Measurements from ENCODE around the gene ICAM4. TPM values are rescaled to one million over a fixed set of nuclear protein-coding genes. Genes with fewer than 3 reads are reported as not detected.

Gene ICAM4
- total and polyA plus RNA-seq, 2 of the 13 experiments (the other 11 are each of a cell fraction or from before 2014, with no cell fraction given), result 2.9 to 4.0 TPM

DNA sequence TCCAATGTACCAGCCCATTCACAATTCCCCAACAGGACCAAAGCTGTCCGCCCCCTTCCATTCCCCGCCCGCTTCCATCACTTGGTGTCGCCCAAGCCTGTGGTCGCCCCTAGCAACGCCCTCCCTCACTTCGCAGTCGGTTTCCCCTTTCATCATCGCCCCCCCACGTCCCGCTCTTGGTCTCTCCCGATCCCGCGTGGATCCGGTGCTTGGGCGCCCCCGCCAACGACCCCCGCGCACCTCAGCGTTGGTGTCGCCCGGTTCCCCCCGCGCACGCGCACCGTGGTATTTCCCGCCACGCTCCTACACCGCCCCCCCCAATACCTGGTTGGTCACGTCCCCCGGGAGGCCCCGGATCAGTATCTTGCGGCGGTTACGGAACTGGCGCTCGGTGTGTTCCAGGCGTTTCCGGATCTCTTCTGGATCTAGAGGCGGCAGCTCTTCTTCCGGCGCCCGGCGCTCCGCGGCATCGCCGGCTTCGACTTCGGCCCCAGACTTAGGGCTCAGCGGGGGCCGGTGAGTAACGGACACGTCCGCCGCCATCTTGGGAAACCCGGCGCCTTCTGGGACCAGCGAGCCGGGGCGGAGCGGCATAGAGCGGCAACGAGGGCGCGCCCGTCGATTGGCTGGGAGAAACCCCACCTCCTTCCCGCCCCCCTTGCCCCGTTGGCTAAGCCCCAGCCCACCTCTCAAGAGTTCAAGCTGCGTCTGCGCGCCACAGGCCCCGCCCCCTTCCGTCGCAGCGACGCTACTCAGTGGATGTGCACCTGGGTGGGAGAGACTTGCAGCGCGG is 46.4 kb downstream of the ICAM4 start, which contains the start of gene RAVER1 (continued):
- peak; percentile 75 for TF ChIP-seq PHF20 (CRISPR knock-in tag; IDR thresholded peaks at IDR 0.05)
- TF ChIP-seq CERS6 (CRISPR knock-in tag; IDR thresholded peaks at IDR 0.05), result no peak
- no peak for TF ChIP-seq CAMTA2 (CRISPR knock-in tag; IDR thresholded peaks at IDR 0.05; ENCODE audit: borderline replicate concordance)
- TF ChIP-seq ZNF207 (IDR thresholded peaks at IDR 0.05; ENCODE audit: borderline replicate concordance), result no peak
- 0 out of 2 replicates have a peak, but pooled peaks have one; percentile 36 for TF ChIP-seq ZHX2 (IDR thresholded peaks at IDR 0.05; ENCODE audit: low read depth)
- TF ChIP-seq ZHX2 (CRISPR knock-in tag; IDR thresholded peaks at IDR 0.05; ENCODE audit: borderline replicate concordance), result 0 out of 2 replicates have a peak, but pooled peaks have one; percentile 48
- TF ChIP-seq AGO2 (optimal IDR thresholded peaks at IDR 0.05; ENCODE audit: low read depth, low read length), result peak; percentile 90
- TF ChIP-seq ZSCAN31 (CRISPR knock-in tag; IDR thresholded peaks at IDR 0.05; ENCODE audit: low read depth), result peak; percentile 69; the same call in 1 of the 2 replicates
- peak; percentile 76 for TF ChIP-seq ATF7-NPFF (CRISPR knock-in tag; IDR thresholded peaks at IDR 0.05; ENCODE audit: low read depth)
- peak; percentile 52; the same call in 1 of the 2 replicates for TF ChIP-seq MYPOP (CRISPR knock-in tag; IDR thresholded peaks at IDR 0.05)
- TF ChIP-seq ZNF766 (CRISPR knock-in tag; IDR thresholded peaks at IDR 0.05; ENCODE audit: borderline replicate concordance), result no peak; the same call in none of the 2 replicates
- peak; percentile 47; the same call in 1 of the 2 replicates for TF ChIP-seq ZNF605 (CRISPR knock-in tag; IDR thresholded peaks at IDR 0.05)
- no peak for TF ChIP-seq EHMT2 (IDR thresholded peaks at IDR 0.05; ENCODE audit: borderline replicate concordance, low read depth, low read length)
- TF ChIP-seq CREB3 (CRISPR knock-in tag; IDR thresholded peaks at IDR 0.05), result no peak
- TF ChIP-seq ZC3H13 (CRISPR knock-in tag; IDR thresholded peaks at IDR 0.05), result peak; percentile 74; the same call in 1 of the 2 replicates
- TF ChIP-seq ZNF350 (CRISPR knock-in tag; IDR thresholded peaks at IDR 0.05; ENCODE audit: borderline replicate concordance, low read depth), result peak; percentile 78
- TF ChIP-seq POLR2G (IDR thresholded peaks at IDR 0.05; ENCODE audit: low read depth, low read length), result peak; percentile 90
- TF ChIP-seq, protein P1, sequence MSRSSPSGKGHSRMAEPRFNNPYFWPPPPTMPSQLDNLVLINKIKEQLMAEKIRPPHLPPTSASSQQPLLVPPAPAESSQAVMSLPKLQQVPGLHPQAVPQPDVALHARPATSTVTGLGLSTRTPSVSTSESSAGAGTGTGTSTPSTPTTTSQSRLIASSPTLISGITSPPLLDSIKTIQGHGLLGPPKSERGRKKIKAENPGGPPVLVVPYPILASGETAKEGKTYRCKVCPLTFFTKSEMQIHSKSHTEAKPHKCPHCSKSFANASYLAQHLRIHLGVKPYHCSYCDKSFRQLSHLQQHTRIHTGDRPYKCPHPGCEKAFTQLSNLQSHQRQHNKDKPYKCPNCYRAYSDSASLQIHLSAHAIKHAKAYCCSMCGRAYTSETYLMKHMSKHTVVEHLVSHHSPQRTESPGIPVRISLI (CRISPR knock-in tag; IDR thresholded peaks at IDR 0.05; ENCODE audit: borderline replicate concordance), result no peak
